Left lung (tissue), 10 donors: ENCODE data around the gene SFI1. TPM values are rescaled to one million over a fixed set of nuclear protein-coding genes. Genes with fewer than 3 reads are reported as not detected.

Experiments
- ATAC-seq: fragments of 200-7000 bp; cut with Tn5 transposase; one replicate; pipeline ENCODE4 v1.9.1; 2020; ENCODE audit warnings: moderate library complexity
- DNase-seq, 4 donors: peaks; one replicate each; pipeline ENCODE4 v3.0.0-alpha.2; 2013 to 2020
- H3K27ac ChIP-seq, 2 donors: fragments of 200-600 bp; sonication (generic) in 1 of 2; one replicate each; pipeline versions ENCODE4 v1.5.0 to v1.8.0; 2020 to 2021
- H3K27me3 ChIP-seq, 2 donors: fragments of 200-600 bp; sonication (generic) in 1 of 2; one replicate each; pipeline versions ENCODE4 v1.5.0 to v1.8.0; 2020 to 2021
- H3K36me3 ChIP-seq, 2 donors: fragments of 200-600 bp; sonication (generic) in 1 of 2; one replicate each; pipeline versions ENCODE4 v1.5.0 to v1.8.0; 2020 to 2021
- H3K4me1 ChIP-seq, 2 donors: fragments of 200-600 bp; one replicate each; pipeline ENCODE4 v1.8.0; 2021
- H3K4me3 ChIP-seq, 2 donors: fragments of 200-600 bp; sonication (generic) in 1 of 2; one replicate each; pipeline versions ENCODE4 v1.5.0 to v1.8.0; 2020 to 2021; ENCODE audit warnings: mild to moderate bottlenecking in 1 of 2
- H3K9me3 ChIP-seq, 2 donors: fragments of 200-600 bp; sonication (generic) in 1 of 2; one replicate each; pipeline versions ENCODE4 v1.5.0 to v1.8.0; 2020 to 2021
- intact Hi-C, 2 donors: fragments of 100-400 bp; cut with DNase I; formaldehyde crosslinking; loops; one replicate each; pipeline versions ENCODE4 v1.11.2 to v1.14.2; 2022
- polyA plus RNA-seq, 6 donors: library from polyadenylated mRNA; unstranded; fragments of 120-200 nt; gene quantifications; one replicate each; pipeline ENCODE4 v1.2.1, GENCODE V29; 2013; ENCODE audit not compliant: insufficient read length in 6 of 6
- total RNA-seq, 2 donors: library from RNA; stranded (reverse); fragmentation: NEBNext Ultra II Directional; extraction: Animal tissue kit (Norgen Biotek cat#: 25700); gene quantifications; one replicate each; pipeline ENCODE4 v1.2.1, GENCODE V29; 2021
- TF ChIP-seq, protein P1 (sequence below), 2 donors: fragments of 200-600 bp; sonication (generic) in 1 of 2; IDR thresholded peaks; one replicate each; pipeline versions ENCODE4 v1.5.0 to v1.8.0; 2021; ENCODE audit warnings: antibody characterized with exemption in 2 of 2
- donor health status: DM: no; HTN: yes; CAD: no.
- donor health status: DM: no; HTN: no; CAD: no.

SFI1 gene
- total and polyA plus RNA-seq, 8 donors: 27.6 to 40.7 (median 35.2) TPM

DNA sequence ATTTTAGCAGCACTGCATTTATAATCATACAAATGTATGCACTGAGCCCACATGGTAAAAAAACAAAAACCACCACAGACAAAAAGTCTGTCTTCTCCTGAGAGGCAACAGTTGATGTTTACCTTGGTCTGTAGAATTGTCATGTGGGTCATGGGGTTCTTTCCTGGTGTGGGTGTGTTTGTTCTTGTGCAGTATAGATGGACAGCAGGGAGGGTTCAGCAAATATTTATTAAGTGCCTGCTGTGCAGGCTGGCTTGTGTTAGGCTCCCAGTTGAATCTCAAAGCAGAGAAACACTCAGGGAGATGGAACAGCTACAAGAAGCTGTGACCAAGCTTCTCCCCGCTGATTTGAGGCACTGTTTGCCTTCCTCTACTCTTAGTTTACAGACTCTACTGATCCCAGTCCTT, 83.5 kb downstream of the SFI1 start:
- DNase-seq (no peak), ATAC-seq (peak; percentile 25)
- Histone ChIP-seq H3K4me1 (peaks cover 0 to 4% of the 10 kb centered on the region in 2 donors), H3K4me3 (no peak overlapping the region), H3K27ac (no peak overlapping the region), H3K9me3 (no peaks in the 10 kb centered on the region), H3K27me3 (no peaks in the 10 kb centered on the region), H3K36me3 (peaks cover 0 to 37% of the 10 kb centered on the region in 2 donors)
- TF ChIP-seq, protein P1, sequence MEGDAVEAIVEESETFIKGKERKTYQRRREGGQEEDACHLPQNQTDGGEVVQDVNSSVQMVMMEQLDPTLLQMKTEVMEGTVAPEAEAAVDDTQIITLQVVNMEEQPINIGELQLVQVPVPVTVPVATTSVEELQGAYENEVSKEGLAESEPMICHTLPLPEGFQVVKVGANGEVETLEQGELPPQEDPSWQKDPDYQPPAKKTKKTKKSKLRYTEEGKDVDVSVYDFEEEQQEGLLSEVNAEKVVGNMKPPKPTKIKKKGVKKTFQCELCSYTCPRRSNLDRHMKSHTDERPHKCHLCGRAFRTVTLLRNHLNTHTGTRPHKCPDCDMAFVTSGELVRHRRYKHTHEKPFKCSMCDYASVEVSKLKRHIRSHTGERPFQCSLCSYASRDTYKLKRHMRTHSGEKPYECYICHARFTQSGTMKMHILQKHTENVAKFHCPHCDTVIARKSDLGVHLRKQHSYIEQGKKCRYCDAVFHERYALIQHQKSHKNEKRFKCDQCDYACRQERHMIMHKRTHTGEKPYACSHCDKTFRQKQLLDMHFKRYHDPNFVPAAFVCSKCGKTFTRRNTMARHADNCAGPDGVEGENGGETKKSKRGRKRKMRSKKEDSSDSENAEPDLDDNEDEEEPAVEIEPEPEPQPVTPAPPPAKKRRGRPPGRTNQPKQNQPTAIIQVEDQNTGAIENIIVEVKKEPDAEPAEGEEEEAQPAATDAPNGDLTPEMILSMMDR (IDR thresholded peaks at IDR 0.05): no peak
- intact Hi-C loops: no loop called here

DNA sequence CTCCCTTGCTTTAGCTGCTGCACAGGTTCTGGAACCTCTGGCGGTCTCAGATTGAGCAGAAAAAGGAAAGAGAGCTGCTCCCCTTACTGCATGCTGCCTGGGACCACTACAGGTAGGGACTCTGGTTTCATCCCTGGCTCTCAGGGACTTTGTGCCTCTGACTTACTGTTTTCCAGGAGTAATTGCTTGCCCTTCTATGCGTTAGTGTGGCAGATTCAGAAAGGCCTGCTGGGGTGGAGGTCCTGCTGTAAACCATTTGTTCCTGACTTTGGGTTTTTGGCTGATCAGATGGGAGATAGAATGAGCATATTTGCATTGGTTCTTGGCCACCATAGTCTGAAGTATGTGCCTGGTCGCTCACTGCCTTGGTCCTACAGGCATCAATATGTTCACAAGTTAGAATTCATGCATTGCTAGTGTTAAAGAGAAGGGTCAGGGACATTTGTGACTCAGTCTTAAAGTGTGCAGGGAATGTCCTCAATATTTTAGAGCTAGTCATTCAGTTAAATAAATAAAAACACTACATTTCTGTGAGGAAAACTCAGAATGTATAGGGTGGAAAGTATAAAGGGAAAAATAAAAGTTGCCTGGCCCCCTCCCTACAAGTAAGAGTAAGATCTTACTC, 87.6 kb downstream of the SFI1 start:
- no peak for DNase-seq
- intact Hi-C loops: no loop called here
- Histone ChIP-seq H3K4me3 (no peak overlapping the region), H3K27ac (no peak overlapping the region), H3K9me3 (no peaks in the 10 kb centered on the region), H3K27me3 (no peaks in the 10 kb centered on the region), H3K36me3 (peaks cover 0 to 30% of the 10 kb centered on the region in 2 donors), H3K4me1 (peaks cover 0 to 17% of the 10 kb centered on the region in 2 donors)
- ATAC-seq: no peak
- TF ChIP-seq, protein P1 (IDR thresholded peaks at IDR 0.05): no peak

DNA sequence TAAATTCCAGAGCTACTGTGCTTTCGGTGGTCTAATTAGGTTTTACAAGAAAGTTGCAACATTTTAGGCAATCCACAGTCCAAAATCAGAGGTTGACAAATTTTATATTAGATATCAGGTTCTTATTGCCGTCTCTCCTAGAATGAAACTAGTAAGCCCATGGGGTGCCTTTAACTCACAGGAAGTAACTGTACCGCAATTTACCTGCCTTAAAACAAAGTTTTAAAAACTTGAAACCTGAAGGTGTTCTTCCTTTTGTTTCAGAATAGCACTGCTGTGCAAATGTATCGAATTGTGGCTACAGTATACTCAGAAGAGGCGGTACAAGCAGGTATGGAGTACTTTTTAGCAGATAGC, 88.4 kb downstream of the SFI1 start:
- Histone ChIP-seq H3K27me3 (no peaks in the 10 kb centered on the region), H3K9me3 (no peaks in the 10 kb centered on the region), H3K4me1 (peaks cover 0 to 17% of the 10 kb centered on the region in 2 donors), H3K36me3 (peaks cover 0 to 34% of the 10 kb centered on the region in 2 donors), H3K27ac (no peak overlapping the region), H3K4me3 (no peak overlapping the region)
- TF ChIP-seq, protein P1 (IDR thresholded peaks at IDR 0.05): no peak
- DNase-seq (no peak), ATAC-seq (no peak)
- intact Hi-C loops: no loop called here

DNA sequence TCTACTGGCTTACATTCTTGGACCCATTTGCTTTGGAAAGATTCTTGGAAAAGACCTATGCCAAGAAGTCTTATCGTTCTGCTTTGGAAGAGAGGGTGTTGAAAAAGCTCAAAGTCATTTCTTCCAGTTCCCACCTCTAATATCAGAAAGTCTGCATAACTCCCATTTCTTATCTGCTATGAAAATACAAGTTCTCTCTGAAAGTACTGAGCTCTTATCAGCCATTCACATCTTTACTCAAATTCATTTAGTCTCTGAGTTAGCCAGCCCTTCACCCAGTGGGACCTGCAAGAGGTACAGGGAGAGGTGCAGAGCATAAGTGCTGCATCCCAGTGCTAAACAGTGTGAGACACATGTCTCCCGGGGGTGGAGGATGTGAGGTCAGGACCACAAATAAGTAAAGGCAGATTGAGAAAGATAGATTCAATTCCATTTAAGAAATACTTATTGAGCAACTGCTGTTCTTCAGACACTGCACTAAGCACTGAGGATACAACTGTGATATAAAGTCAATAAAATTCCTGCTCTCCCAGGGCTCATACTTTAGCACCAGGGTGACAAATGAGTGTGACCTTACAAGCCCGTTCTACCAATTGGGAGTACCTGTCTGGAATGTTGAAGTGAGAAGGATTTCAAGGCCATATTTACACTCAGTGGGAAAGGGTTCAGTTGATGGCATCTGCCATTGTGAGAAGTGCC, 89.0 kb downstream of the SFI1 start:
- Histone ChIP-seq H3K27me3 (no peaks in the 10 kb centered on the region), H3K4me1 (peaks cover 0 to 17% of the 10 kb centered on the region in 2 donors), H3K36me3 (peaks cover 0 to 34% of the 10 kb centered on the region in 2 donors), H3K27ac (no peak overlapping the region), H3K9me3 (no peaks in the 10 kb centered on the region), H3K4me3 (no peak overlapping the region)
- intact Hi-C loops: no loop called here
- TF ChIP-seq, protein P1 (IDR thresholded peaks at IDR 0.05): no peak
- ATAC-seq (peak; percentile 36), DNase-seq (no peak)

DNA sequence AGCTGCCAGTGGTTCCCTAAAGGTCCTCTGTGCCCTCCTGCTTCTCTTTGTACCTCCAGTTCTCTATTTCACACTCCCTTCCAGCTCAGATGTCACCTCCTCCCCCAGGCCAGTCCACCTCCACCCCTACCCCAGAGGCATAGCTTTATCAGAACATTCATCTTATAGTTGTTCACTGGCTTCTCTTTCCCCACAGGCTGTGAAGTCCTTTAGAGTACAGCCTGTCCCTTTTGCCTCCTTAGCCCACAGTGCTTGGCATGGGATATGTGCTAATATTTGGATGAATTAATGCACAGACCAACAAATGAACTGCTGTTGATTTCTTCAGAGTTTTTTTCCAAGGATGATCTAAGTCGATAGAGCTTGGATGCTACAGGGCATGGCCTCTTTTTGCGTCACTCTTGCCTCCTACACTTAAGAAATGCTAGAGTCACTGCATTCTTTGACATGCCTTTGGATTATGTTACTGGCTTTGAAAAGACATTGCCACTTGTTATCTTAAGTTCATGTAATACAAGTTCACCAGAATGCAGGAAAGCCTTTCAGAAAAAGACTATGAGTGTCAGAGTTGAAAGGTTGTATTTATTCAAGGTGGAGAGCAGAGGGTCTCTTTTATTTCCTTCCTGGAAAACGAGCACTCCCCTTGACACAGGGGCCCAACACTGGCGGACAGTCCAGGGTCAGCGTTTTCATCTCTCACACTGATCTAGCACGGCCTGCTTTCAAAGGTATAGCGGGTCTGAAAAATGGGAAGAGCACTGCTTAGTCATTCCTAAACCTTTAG, 90.0 kb downstream of the SFI1 start:
- DNase-seq (no peak), ATAC-seq (peak; percentile 47)
- Histone ChIP-seq H3K36me3 (peaks cover 0 to 34% of the 10 kb centered on the region in 2 donors), H3K9me3 (no peaks in the 10 kb centered on the region), H3K27ac (peak overlapping the region in 1 of 2 donors; percentile 11), H3K27me3 (no peaks in the 10 kb centered on the region), H3K4me3 (no peak overlapping the region), H3K4me1 (peaks cover 0 to 17% of the 10 kb centered on the region in 2 donors)
- intact Hi-C loops: no loop called here
- TF ChIP-seq, protein P1 (IDR thresholded peaks at IDR 0.05): no peak
